GM18508 (cell line): ENCODE results near the gene ALDH8A1.
"Not testable (repeated sequence)": the region's sequence is repeated elsewhere in the genome, so short reads cannot be mapped to it uniquely, and the experiment has no call there.

Experiments used
- ATAC-seq: cut with Tn5 transposase; IDR thresholded peaks from one replicate; pipeline ENCODE4 v1.9.1; 2021; ENCODE audit warnings: moderate number of reproducible peaks; ENCODE audit not compliant: insufficient read depth, unreplicated experiment

The ALDH8A1 gene

GRCh38 chr6:134920422-134920821 lies 29.5 kb downstream of the ALDH8A1 start:
- ATAC-seq: no peak

- no peak for ATAC-seq
Observed at GRCh38 chr6:134918418-134918961, 31.4 kb downstream of the ALDH8A1 start.

GRCh38 chr6:134911547-134911946 lies 38.4 kb downstream of the ALDH8A1 start:
- ATAC-seq: no peak

- no peak for ATAC-seq
Observed at GRCh38 chr6:134910593-134910935, 39.3 kb downstream of the ALDH8A1 start.

GRCh38 chr6:134909701-134910592 lies 40.0 kb downstream of the ALDH8A1 start:
- ATAC-seq: no peak

- ATAC-seq: no peak
Observed at GRCh38 chr6:134908906-134909516, 40.9 kb downstream of the ALDH8A1 start.

GRCh38 chr6:134904731-134905130 lies 45.2 kb downstream of the ALDH8A1 start:
- not testable (repeated sequence) for ATAC-seq

- ATAC-seq: no peak
Observed at GRCh38 chr6:134903448-134903847, 46.5 kb downstream of the ALDH8A1 start.

- no peak for ATAC-seq
Observed at GRCh38 chr6:134902936-134903335, 47.0 kb downstream of the ALDH8A1 start.

GRCh38 chr6:134902074-134902861 lies 47.6 kb downstream of the ALDH8A1 start:
- no peak for ATAC-seq

- no peak for ATAC-seq
Observed at GRCh38 chr6:134898575-134898974, 51.3 kb downstream of the ALDH8A1 start.

GRCh38 chr6:134898166-134898565 lies 51.7 kb downstream of the ALDH8A1 start:
- ATAC-seq: not testable (repeated sequence)

- no peak for ATAC-seq
Observed at GRCh38 chr6:134896910-134897309, 53.0 kb downstream of the ALDH8A1 start.

GRCh38 chr6:134894800-134895199 lies 55.1 kb downstream of the ALDH8A1 start:
- no peak for ATAC-seq

- no peak for ATAC-seq
Observed at GRCh38 chr6:134892362-134892761, 57.5 kb downstream of the ALDH8A1 start.

- ATAC-seq: no peak
Observed at GRCh38 chr6:134891633-134892032, 58.3 kb downstream of the ALDH8A1 start.

GRCh38 chr6:134888316-134888715 lies 61.6 kb downstream of the ALDH8A1 start:
- ATAC-seq: no peak

- ATAC-seq: no peak
Observed at GRCh38 chr6:134884752-134885151, 65.1 kb downstream of the ALDH8A1 start.

GRCh38 chr6:134883314-134883713 lies 66.6 kb downstream of the ALDH8A1 start:
- ATAC-seq: no peak

- ATAC-seq: no peak
Observed at GRCh38 chr6:134882426-134883038, 67.4 kb downstream of the ALDH8A1 start.
